Gastrocnemius medialis (tissue), 4 donors: Measurements from ENCODE around the gene NRCAM. TPM values are rescaled to one million over a fixed set of nuclear protein-coding genes. Genes with fewer than 3 reads are reported as not detected.

ENCODE experiments used
- ATAC-seq, 2 donors: fragments of 150-250 bp; one replicate each; pipeline ENCODE4 v1.9.1; 2016
- DNase-seq, 2 donors: peaks; one replicate each; pipeline ENCODE4 v3.0.0-alpha.2; 2019
- H3K27ac ChIP-seq, 4 donors: fragments of 200-600 bp; sonication (generic); 1 replicate in 1 of 4; 2 replicates in 3 of 4; pipeline ENCODE4 v1.5.1; 2016 to 2018; ENCODE audit warnings: mild to moderate bottlenecking in 2 of 4, moderate library complexity in 1 of 4
- H3K27me3 ChIP-seq, 3 donors: fragments of 200-600 bp; sonication (generic) in 2 of 3; 1 replicate in 1 of 3; 2 replicates in 2 of 3; pipeline versions ENCODE4 v1.5.1 to v1.6.0; 2016 to 2019; ENCODE audit warnings: mild to moderate bottlenecking in 1 of 3, moderate library complexity in 1 of 3
- H3K36me3 ChIP-seq, 2 donors: fragments of 200-600 bp; sonication (generic) in 1 of 2; one replicate each; pipeline ENCODE4 v1.5.1; 2017 to 2018
- H3K4me1 ChIP-seq, 2 donors: fragments of 200-600 bp; sonication (generic) in 1 of 2; one replicate each; pipeline ENCODE4 v1.5.1; 2016 to 2017; ENCODE audit warnings: mild to moderate bottlenecking in 2 of 2
- H3K4me3 ChIP-seq, 4 donors: fragments of 200-600 bp; sonication (generic) in 3 of 4; 1 replicate in 1 of 4; 2 replicates in 3 of 4; pipeline ENCODE4 v1.5.1; 2016 to 2019; ENCODE audit warnings: mild to moderate bottlenecking in 2 of 4
- H3K9me3 ChIP-seq, 3 donors: fragments of 200-600 bp; sonication (generic) in 2 of 3; 1 replicate in 1 of 3; 2 replicates in 2 of 3; pipeline ENCODE4 v1.5.1; 2016 to 2019
- CTCF ChIP-seq, 5 experiments: fragments of 450-650 bp in 3 of 5; fragments of 200-600 bp in 2 of 5; sonication (generic) in 2 of 5; IDR thresholded peaks in 4 of 5; conservative IDR thresholded peaks in 1 of 5; 1 replicate in 4 of 5; 2 replicates in 1 of 5; pipeline ENCODE4 v1.5.1; 2016 to 2019; ENCODE audit warnings: antibody characterized with exemption in 5 of 5, mild to moderate bottlenecking in 3 of 5, moderate library complexity in 3 of 5
- POLR2A ChIP-seq, 2 donors: fragments of 450-650 bp; IDR thresholded peaks; one replicate each; pipeline ENCODE4 v1.6.1; 2017; ENCODE audit warnings: antibody characterized with exemption in 2 of 2, mild to moderate bottlenecking in 2 of 2, moderate library complexity in 2 of 2
- in situ Hi-C, 4 donors: fragments of 200-750 bp; cut with MboI; loops; one replicate each; pipeline versions ENCODE4 v1.15.0 to v1.8.0; 2017; ENCODE audit warnings: low sequenced_read_pairs in 4 of 4
- intact Hi-C: fragments of 100-400 bp; cut with DNase I; formaldehyde crosslinking; loops from one replicate; pipeline ENCODE4 v1.15.1; 2023; ENCODE audit warnings: low total_unique reads
- total RNA-seq, 4 donors: library from RNA; depleted of rRNA; stranded (reverse); fragments of >200 nt; gene quantifications; one replicate each; pipeline versions ENCODE4 v1.1.0 to v1.2.3, GENCODE V29; 2016

NRCAM gene
- total RNA-seq, 4 donors from 2014 or later, result 0.18 to 0.31 (median 0.23) TPM; not detected in 1

GRCh38 chr7:108436906-108437305, 19.3 kb downstream of the NRCAM start:
- no peak overlapping the region for H3K27ac ChIP-seq
- ATAC-seq, result no peak
- no peaks in the 10 kb centered on the region for H3K9me3 ChIP-seq
- no peaks in the 10 kb centered on the region for H3K4me1 ChIP-seq
- no peaks in the 10 kb centered on the region for H3K36me3 ChIP-seq
- no peak for TF ChIP-seq CTCF (IDR thresholded peaks at IDR 0.05 in 4 of 5, conservative IDR thresholded peaks at IDR 0.05 in 1 of 5)
- no peak for TF ChIP-seq POLR2A (IDR thresholded peaks at IDR 0.05)
- no peak overlapping the region for H3K4me3 ChIP-seq
- DNase-seq, result no peak
- intact Hi-C loops, result no loop called here
- H3K27me3 ChIP-seq, result no peaks in the 10 kb centered on the region
- in situ Hi-C loops, result no loop called here

- H3K4me1 ChIP-seq, result no peaks in the 10 kb centered on the region
- no peak overlapping the region for H3K4me3 ChIP-seq
- no peak overlapping the region for H3K27ac ChIP-seq
- H3K9me3 ChIP-seq, result no peaks in the 10 kb centered on the region
- no peaks in the 10 kb centered on the region for H3K36me3 ChIP-seq
- TF ChIP-seq POLR2A (IDR thresholded peaks at IDR 0.05) (no peak), CTCF (IDR thresholded peaks at IDR 0.05 in 4 of 5, conservative IDR thresholded peaks at IDR 0.05 in 1 of 5) (no peak)
- intact Hi-C loops, result no loop called here
- in situ Hi-C loops, result no loop called here
- no peaks in the 10 kb centered on the region for H3K27me3 ChIP-seq
- DNase-seq, result no peak
- ATAC-seq, result no peak
These were observed 22.2 kb downstream of the NRCAM start for GRCh38 chr7:108434010-108434409.

- no peak overlapping the region for H3K27ac ChIP-seq
- TF ChIP-seq CTCF (IDR thresholded peaks at IDR 0.05 in 4 of 5, conservative IDR thresholded peaks at IDR 0.05 in 1 of 5) (no peak), POLR2A (IDR thresholded peaks at IDR 0.05) (no peak)
- no peaks in the 10 kb centered on the region for H3K36me3 ChIP-seq
- intact Hi-C loops, result no loop called here
- no peaks in the 10 kb centered on the region for H3K4me1 ChIP-seq
- no peak for ATAC-seq
- H3K27me3 ChIP-seq, result no peaks in the 10 kb centered on the region
- in situ Hi-C loops, result no loop called here
- no peak for DNase-seq
- H3K9me3 ChIP-seq, result no peaks in the 10 kb centered on the region
- H3K4me3 ChIP-seq, result no peak overlapping the region
These were observed 25.1 kb downstream of the NRCAM start for GRCh38 chr7:108431099-108431498.

GRCh38 chr7:108430664-108431063, 25.6 kb downstream of the NRCAM start:
- ATAC-seq, result no peak
- no peaks in the 10 kb centered on the region for H3K27me3 ChIP-seq
- H3K4me3 ChIP-seq, result no peak overlapping the region
- in situ Hi-C loops, result no loop called here
- intact Hi-C loops, result no loop called here
- no peak for DNase-seq
- no peaks in the 10 kb centered on the region for H3K4me1 ChIP-seq
- no peaks in the 10 kb centered on the region for H3K36me3 ChIP-seq
- TF ChIP-seq POLR2A (IDR thresholded peaks at IDR 0.05), result no peak
- TF ChIP-seq CTCF (IDR thresholded peaks at IDR 0.05 in 4 of 5, conservative IDR thresholded peaks at IDR 0.05 in 1 of 5), result no peak
- H3K27ac ChIP-seq, result no peak overlapping the region
- H3K9me3 ChIP-seq, result no peaks in the 10 kb centered on the region

DNA sequence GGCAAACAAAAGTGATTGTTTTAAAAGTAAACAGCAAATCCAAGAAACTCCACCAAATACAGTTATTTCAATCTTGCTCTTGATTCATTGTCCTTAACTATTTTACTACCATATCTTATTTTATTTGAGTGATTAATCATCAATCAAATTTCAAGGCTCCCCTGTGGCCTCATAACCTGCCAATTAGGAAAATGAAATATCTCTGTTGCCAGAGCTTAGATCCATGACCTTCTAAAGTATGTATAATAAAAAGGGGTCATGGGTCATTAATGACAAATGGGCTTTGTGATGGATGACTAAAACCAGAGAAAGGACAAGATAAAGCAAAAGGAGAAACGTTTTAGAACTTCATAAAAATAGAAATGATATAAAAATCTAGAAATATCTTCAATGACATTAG, 28.5 kb downstream of the NRCAM start:
- ATAC-seq, result no peak
- TF ChIP-seq CTCF (IDR thresholded peaks at IDR 0.05 in 4 of 5, conservative IDR thresholded peaks at IDR 0.05 in 1 of 5), result no peak
- TF ChIP-seq POLR2A (IDR thresholded peaks at IDR 0.05), result no peak

More for the DNA sequence above, 28.5 kb downstream of the NRCAM start:
- Histone ChIP-seq H3K4me3 (no peak overlapping the region), H3K36me3 (no peaks in the 10 kb centered on the region), H3K27ac (no peak overlapping the region), H3K27me3 (no peaks in the 10 kb centered on the region), H3K4me1 (no peaks in the 10 kb centered on the region), H3K9me3 (no peaks in the 10 kb centered on the region)
- intact Hi-C loops, result no loop called here
- no peak for DNase-seq
- in situ Hi-C loops, result no loop called here
